GM04503 (cell line): Measurements from ENCODE around the gene NDUFB4.
"Not testable (repeated sequence)": the region's sequence is repeated elsewhere in the genome, so short reads cannot be mapped to it uniquely, and the experiment has no call there.

Experiments used
- DNase-seq: peaks from one replicate; pipeline ENCODE4 v3.0.0-alpha.2; 2012; ENCODE audit warnings: low read depth

NDUFB4 gene

DNA sequence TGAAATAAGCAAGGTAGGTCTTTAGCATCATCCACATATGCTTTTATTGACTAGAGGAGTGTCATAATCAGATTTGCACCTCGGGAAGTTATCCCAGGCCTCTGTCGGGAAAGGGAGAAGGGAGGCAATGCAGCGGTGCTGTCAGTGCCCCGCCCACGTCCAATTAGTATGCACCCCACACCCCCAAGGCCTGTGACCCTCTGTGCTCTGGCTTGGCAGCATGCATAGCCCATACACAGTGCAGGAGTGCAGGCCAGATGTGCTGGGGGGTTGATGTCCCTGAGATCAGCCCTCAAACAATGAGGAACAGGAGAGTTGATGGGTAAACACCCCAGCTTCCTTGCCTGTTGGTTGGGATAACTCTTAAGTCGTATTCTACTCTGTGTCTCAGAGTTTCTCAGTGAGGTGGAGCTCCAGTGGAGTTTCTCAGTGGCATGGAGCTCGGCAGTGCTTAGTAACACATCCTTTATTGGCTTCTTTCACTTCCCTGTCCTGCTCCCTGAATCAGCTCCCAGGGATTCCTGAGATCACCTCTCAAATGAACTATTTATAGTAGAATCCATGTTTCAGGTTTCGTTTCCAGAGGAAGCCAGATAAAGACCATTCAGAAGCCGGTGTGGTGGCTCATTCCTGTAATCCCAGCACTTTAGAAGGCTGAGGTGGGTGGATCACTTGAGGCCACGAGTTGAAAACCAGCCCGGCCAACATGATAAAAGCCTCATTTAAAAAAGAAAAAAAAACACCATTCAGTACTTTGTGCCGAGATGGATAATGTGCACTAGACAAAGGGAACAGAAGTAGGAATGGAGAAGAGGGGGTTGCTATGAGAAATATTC, 26.7 kb upstream of the NDUFB4 start:
- no peak for DNase-seq

DNA sequence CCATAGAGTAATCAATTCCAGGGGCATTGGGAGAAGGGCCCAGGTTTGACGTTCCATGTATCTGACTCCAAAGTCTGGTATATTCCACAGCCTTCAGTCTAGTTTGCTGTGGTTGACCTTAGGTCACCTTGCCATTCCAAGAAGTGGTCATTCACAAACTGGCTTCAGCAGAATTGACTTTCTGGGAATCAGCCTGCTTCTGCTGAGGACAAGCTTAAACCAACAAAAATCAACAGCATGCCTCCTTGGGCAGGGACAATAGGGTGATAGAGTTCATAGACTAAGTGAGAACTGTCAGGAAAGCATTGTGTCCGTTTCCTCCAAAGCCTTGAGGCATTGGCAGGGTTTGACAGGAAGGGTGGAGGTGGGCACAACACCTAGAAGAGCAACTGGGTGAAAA, 24.1 kb upstream of the NDUFB4 start:
- no peak for DNase-seq

DNA sequence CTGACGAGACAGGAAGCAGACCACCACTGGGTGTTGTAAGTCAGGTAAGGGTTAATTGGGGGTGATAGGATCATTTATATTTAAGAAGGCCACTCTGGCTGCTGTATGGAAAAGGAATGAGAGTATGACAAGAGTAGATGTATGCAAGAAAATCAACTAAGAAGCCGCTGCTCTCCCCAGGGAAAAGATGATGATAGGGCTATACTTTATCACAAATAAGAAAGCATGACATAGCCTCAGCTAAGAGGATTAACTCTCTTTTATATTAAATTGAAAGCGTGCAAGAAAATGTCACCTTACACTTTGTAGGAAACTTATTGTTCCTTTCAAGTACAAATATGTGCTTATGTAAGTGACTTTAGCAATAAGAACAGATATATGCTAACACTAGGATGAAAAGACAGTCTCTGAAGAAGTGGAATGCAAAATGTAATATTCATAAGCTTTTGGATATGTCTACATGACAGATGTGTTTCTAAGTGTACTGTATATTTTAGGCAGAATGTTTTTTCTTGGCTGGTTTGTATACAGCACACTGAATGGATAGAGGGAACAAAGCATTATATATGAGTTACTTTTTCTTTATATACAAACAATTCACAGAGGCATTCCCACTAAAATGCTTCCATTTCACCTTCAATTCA, 8.7 kb upstream of the NDUFB4 start:
- no peak for DNase-seq

DNA sequence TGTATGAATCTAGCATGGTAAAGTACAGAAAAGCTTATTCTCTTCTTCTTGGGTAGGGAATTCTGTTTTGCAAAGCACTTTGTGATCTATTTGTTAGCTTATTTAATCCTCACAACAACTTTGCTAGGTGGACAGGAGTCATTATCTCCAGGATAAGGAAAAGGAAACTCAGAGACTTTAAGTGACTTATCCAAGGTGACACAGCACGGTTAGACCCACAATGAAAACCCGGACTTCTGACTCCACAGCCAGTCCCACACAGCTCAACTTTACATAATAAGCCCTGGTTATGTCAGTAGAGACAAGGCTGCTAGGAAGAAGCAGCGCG, 384 bp upstream of the NDUFB4 start:
- no peak for DNase-seq

DNA sequence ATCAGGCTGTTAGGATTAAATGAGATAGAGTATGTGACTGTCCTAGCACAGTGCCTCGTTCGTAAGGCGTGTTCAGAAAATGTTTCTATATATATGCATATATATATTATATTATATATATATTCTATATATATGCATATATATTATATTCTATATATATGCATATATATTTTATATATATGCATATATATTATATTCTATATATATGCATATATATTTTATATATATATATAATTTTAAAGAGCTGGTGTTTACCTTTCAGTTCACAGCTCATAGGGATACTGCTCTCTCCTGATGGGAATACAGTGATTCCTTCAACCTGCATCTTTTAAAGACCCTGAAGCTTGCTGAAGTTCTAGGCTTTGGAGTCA, 702 bp downstream of the NDUFB4 start:
- no peak for DNase-seq

DNA sequence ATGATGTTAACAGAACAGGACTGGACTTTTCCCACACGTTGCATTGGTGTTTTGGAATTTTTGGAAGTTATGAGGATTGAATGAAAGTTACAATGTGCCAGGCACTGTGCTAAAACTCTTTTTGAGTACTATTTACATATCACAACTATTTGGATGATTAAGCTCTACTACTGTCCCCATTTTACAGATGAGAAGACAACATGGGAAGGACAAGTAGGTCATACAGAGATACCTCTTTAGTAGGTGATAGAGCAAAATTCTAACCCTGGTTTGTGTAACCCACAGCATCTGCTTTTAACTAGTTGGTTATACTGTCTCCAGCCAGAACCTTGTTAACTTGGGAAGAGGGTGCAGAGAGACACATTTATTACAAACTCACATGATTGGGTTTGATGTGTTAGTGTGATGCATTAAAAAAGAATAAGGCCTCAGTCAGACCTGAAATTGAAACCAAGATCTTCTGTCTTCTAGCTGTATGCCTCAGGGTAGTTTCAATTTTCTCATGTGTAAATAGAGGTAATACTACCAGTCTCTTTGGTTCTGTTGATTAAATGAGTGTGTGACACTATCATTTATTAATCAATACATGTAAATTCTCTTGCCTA, 1.4 kb downstream of the NDUFB4 start:
- no peak for DNase-seq

DNA sequence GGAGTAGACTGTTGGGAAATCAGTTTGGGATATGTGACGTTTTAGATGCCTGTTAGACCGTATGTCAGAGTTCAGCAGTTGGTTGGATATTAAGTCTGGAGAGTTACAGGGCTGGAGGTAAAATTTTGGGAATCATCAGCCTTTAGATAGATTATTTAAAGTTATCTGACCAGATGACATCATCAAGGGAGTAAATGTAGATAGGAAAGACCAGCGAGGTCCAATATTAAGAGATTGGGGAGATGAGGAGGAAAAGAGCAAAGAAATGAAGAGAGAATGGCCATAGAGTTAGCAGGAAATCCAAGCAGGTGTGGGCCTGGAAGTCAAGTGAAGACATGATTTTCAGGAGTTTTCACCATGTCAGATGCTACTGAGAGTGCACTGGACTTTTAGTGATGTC, 3.1 kb downstream of the NDUFB4 start:
- no peak for DNase-seq

DNA sequence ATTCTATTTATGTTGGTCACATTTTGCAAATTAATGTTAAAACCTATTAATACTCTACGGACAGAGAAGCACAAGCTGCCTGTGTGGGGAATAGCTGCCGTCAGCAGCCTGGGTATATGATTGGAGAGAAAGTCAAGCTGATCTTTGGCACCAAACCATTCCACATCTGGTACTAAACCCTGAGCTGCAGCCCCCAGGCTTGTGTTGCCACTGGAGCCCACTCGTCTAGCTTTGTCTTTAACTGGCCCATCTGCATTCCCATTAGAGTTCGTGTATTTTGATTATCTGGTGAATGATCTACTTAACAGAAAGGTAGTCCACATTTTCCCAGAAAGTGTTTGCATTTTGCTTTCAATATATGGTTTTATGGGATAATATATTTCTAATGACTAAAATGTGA, 5.4 kb downstream of the NDUFB4 start:
- no peak for DNase-seq

DNA sequence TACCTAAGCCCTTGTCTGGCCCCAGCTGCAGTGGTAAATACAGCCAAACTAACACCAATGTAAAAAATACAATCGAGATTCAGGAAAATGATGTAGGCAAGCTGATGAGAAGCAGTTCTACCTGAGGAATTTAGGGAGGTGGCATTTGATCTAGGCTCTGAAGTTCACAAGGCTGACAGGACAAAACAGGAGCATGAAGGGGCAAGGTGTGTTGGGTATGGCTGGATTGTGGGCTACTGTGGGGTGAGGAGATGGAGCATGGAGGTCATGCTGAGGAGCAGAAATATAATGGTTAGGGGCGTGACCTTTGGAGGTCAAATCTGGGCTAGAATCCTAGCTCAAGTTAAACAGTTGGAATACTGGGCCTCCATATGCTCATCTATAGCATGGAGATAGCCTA, 6.5 kb downstream of the NDUFB4 start:
- no peak for DNase-seq

DNA sequence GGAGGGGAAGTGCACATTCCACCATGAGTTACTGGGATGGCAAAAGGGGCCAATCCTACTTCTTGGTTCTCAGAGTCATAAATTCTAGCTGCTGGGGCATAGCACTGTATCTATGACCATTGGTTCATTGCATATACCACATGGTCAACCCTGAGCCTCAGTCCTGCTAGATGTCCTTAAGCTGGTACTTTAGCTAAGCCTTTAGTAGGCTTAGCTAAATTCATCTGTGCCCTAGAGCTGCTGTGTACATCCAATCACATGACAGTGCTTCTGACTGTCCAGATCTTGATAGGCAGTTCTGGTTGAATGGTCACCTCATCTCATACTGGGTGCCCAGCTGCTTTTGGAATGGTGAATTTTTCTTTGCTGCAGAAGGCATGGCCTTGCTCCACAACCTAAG, 8.2 kb downstream of the NDUFB4 start:
- no peak for DNase-seq

DNA sequence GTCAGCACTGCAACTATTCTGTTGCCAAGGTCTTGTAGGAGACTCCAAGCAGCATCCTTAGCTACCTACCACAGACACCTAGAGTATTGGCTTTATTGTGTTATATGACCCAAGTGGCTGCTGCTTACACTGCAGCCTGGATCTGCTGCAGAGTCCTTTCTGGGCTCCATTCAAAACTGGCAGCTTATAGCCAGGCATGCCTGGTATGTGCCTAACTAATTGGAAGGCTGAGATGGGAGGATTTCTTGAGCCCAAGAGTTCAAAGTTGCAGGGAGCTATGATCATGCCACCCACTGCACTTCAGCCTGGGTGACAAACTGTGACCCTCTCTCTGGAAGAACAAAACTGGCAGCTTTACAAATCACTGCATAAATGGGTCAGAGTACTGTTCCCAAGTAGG, 8.6 kb downstream of the NDUFB4 start:
- DNase-seq, result no peak

DNA sequence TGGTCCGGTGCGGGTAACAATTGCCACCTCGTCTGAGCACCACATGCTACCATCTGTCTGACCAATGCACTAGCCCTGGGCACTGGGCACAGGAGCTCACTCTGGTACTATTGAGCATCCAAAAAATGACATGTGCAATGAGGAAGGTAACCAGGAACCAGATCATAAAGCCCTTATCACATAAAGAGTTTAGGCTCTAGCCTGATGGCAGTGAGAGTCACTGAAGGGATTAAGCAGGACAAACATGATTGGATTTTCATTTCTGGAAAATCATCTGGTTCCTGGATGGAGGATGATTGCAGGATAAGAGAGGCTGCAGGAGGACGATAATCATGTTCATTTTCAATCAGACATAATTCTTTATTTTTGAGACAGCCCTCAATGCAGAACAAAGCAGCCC, 12.4 kb downstream of the NDUFB4 start:
- DNase-seq, result no peak

DNA sequence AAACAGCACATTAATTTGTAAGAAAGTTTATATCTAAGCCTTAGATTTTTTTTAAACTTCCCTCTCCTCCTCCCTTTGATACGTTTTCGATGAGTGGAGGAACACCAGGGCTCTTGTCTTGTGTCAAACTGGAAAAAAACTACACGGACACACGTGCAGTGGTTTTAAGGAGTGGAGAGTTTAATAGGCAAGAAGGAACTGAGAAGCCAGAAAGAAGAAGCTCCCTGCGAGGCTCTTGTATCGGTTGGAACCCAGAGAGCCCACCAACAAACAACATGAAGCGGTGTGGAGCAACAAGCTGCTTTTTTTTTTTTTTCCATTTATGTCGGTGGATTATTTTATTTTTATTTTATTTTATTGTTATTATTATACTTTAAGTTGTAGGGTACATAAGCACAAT, 18.6 kb downstream of the NDUFB4 start:
- DNase-seq, result no peak

DNA sequence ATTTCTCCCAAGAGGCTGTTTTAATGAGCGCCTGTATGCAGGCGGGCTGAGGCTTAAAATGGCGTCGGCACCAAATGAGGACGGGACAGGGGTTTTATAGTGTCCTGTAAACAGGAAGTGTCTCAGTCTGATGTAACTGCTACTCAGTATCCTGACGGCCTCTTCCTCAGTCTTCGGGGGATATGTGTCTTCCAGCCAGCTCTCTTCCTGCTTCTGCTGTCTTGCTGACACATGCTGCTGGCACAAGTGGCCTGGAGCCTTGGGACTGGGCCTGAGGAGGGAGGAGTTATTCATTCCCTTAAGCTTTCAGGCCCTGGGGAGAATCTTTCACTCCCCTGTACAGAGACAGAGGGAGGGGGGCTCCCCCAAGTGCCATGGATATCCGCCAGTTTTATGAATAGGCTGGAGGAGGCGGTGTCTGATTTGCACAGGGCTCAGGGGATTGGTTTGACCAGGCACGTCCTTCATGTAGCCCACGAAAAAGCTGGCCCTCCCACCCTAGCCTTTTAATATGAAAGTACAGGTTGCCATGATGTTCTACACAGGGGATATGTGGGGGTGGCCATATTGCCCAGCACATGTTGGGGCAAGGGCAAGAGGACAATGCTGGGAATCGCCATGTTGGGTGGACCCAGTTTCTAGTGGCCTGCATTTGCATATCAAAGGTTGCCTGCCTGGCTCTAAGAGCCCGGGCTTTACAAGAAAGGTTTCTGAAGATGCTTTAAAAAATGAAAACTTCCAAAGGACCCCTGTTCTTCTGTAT, 19.9 kb downstream of the NDUFB4 start:
- DNase-seq, result peak; percentile 80

DNA sequence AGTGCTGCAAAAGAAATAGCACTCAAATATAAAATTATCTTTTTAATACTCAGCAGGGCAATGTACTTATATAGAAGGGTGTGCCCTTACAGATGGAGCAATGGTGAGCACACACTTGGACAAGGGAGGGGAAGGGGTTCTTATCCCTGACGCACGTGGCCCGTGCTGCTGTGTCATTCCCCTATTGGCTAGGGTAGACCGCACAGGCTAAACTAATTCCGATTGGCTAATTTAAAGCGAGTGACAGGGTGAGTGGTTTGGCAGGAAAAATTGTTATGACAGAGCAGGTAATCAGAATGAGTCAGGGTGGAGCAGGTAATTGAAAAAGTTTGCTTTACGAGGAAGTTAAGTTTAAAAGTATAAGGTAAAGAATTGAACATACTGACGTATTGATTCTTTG, 20.6 kb downstream of the NDUFB4 start:
- not testable (repeated sequence) for DNase-seq

DNA sequence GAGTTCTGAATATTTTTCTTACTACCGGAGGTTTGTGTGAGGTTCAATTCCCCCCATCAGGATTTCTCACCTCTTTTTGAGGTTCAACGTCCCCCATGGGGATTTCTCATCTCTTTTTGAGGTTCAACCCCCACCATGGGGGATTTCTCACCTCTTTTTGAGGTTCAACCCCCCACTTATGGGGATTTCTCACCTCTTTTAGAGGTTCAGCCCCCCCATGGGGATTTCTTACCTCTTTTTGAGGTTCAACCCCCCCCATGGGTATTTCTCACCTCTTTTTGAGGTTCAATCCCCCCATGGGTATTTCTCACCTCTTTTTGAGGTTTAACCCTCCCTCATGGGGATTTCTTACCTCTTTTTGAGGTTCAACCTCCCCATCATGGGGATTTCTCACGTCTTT, 26.3 kb downstream of the NDUFB4 start:
- DNase-seq, result no peak

DNA sequence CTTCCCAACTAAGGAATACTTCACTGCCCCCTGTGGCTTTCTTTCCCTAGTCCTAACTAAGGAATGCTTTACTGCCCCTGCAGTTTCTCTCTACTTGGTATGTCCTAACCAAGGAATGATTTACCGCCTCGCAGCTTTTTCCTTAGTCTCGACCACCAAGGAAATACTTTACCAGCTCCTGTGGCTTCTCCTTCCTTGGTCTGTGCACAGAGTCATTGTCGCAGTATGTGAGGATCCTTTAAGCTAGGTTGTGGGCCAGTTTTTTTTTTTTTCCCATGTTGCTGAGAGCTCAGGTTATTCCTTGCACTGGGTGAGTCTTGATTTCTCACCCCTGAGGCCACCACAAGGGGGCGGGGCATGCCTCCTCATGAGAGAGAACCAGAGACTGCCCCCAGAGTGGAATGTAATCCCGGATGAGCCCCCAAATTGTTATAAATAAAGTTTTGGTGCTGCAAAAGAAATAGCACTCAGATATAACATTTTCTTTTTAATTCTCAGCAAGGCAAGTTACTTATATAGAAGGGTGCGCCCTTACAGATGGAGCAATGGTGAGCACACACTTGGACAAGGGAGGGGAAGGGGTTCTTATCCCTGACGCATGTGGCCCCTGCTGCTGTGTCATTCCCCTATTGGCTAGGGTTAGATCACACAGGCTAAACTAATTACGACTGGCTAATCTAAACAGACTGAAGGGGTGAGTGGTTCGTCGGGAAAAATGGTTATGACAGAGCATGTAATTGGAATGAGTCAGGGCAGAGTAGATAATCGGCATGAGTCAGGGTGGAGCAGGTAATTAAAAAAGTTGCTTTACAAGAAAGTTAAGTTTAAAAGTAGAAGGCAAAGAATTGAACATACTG, 27.0 kb downstream of the NDUFB4 start:
- DNase-seq, result no peak

DNA sequence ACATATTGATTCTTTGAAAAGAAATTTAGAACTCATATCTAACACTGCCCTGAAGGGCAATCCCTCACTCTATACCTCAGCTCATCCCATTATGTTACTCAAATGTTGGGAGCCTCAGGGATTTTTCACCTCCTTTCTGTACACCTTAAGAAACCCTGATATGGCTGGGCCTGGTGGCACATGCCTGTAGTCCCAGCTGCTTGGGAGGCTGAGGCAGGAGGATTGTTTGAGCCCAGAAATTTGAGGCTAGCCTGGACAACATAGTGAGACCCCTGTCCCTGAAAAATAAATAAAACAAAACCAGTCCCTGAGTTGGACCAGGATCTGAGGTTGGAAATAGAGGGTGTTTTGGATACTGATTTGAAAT, 27.6 kb downstream of the NDUFB4 start:
- DNase-seq, result no peak

DNA sequence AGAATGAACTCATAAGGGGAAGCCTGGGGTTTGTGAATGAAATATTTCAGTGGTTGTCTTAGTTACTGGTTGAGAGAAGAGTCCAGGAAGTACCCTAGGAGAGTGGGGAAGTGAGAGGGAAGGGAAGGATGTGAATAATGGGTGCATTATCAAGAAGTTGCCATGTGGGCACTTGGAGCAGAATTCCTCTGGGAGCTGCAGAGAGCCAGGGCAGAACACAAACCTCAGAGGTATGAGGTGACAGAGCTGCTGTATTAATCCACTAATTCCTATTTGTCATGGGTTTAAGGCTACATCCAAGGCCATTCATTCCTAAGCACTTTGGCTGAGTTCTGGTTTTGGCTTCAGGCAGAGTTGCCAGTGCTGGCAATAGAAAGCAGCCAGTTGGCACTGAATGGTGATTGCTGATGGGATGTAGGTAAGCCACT, 29.0 kb downstream of the NDUFB4 start:
- DNase-seq, result no peak

DNA sequence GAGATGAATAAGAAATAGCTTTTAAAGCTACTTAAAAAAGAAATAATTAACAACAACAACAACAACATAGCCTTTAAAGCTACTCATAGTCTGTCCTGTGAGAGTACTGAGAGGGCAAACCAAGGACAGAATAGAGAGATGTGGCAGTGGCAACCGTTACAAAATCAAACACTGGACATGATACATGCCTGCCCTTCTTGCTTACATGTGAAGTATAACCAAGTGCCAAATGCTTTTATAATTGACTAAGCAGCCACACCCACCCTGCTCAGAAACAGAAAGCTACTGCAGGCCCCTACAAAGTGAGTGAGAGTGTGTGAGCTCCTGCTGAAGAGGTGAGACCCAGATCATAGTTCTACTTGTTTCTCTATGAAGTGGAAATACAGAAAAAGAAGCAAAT, 38.4 kb downstream of the NDUFB4 start:
- DNase-seq, result no peak

DNA sequence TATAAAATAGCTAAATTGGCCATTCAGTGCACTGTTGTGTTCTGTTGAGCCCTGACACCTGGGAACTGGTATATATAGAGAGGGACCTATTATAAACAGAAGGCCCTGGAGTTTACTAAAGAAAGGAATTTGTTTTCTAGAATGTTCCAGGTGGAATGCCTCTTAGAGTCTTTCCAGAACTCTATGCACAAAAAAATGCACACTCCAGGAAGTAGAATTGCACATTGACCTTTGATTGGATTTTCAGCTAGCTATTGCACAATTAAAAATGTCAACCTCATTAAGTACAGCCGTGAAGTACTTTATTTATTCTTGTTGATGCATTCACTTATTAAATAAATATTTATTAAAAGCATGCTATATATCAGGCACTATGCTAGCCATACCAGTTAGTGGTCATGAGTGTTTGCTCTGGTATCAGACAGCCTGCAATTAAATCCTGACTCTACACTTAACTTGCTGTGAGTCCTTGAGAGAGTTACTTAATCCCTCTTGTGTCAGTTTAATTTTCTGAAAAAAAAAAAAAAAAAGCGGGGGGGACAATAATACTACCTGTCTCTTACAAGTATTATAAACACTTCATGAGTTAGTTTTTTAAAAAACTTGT, 40.8 kb downstream of the NDUFB4 start:
- DNase-seq, result no peak
